Panc1 (cell line): Measurements from ENCODE around the gene SLC6A6. TPM values are rescaled to one million over a fixed set of nuclear protein-coding genes. Genes with fewer than 3 reads are reported as not detected.

ENCODE experiments used
- ATAC-seq: fragments of 200-7000 bp; cut with Tn5 transposase; 2 replicates; pipeline ENCODE4 v1.9.1; 2020; ENCODE audit warnings: mild to moderate bottlenecking, moderate library complexity
- BruUV-seq: library from RNA; stranded (reverse); fragments of 400-500 nt; replicated peaks from 2 replicates; lab custom pipeline; 2021; lab: Mats Ljungman, UMichigan
- CTCF ChIA-PET: fragments of 300-600 bp; sonication (Branson Sonifier 250); formaldehyde crosslinking; loops from one replicate; lab custom pipeline; 2022; ENCODE audit warnings: antibody characterized with exemption; lab: Charles Lee
- POLR2A ChIA-PET: fragments of 300-600 bp; sonication (Branson Sonifier 250); formaldehyde crosslinking; loops from one replicate; lab custom pipeline; 2022; ENCODE audit warnings: antibody characterized with exemption; lab: Charles Lee
- DNase-seq: peaks from one replicate; pipeline ENCODE4 v3.0.0-alpha.2; 2010; ENCODE audit warnings: low read depth, low spot score
- H3K27ac ChIP-seq: 2 replicates; pipeline ENCODE4 v1.5.1; 2011; ENCODE audit warnings: mild to moderate bottlenecking, low read length, inconsistent platforms
- H3K27me3 ChIP-seq: fragments of 200-500 bp; sonication (Bioruptor generic); 2 replicates; pipeline ENCODE4 v1.6.0; 2014; ENCODE audit warnings: low read length, inconsistent platforms; ENCODE audit not compliant: control insufficient read depth, insufficient read depth
- H3K36me3 ChIP-seq: fragments of 200-500 bp; sonication (Bioruptor generic); 2 replicates; pipeline ENCODE4 v1.5.1; 2014; ENCODE audit warnings: inconsistent platforms, mild to moderate bottlenecking, low read length, moderate library complexity; ENCODE audit not compliant: control insufficient read depth, insufficient read depth
- H3K4me1 ChIP-seq: 2 replicates; pipeline ENCODE4 v1.5.1; 2011; ENCODE audit warnings: inconsistent platforms, mild to moderate bottlenecking, low read length, moderate library complexity; ENCODE audit not compliant: control insufficient read depth, insufficient read depth
- H3K4me3 ChIP-seq, 2 experiments: 2 replicates each; pipeline ENCODE4 v1.5.1; 2011 to 2012; ENCODE audit warnings: low read depth in 2 of 2, low read length in 2 of 2, mild to moderate bottlenecking in 2 of 2, inconsistent platforms in 1 of 2, moderate library complexity in 1 of 2
- H3K9me3 ChIP-seq: fragments of 200-500 bp; sonication (Bioruptor generic); 2 replicates; pipeline ENCODE4 v1.5.1; 2014; ENCODE audit warnings: low read depth, mild to moderate bottlenecking, inconsistent platforms, low read length, moderate library complexity; ENCODE audit not compliant: control insufficient read depth, insufficient read depth
- POLR2AphosphoS5 ChIP-seq: IDR thresholded peaks from 2 replicates; pipeline ENCODE4 v1.6.1; 2012; ENCODE audit warnings: mild to moderate bottlenecking, low read depth, low read length, moderate library complexity
- SIN3A ChIP-seq: IDR thresholded peaks from 2 replicates; pipeline ENCODE4 v1.6.1; 2012; ENCODE audit warnings: low read depth, mild to moderate bottlenecking, low read length, moderate library complexity, borderline replicate concordance; ENCODE audit not compliant: insufficient read depth
- TCF7L2 ChIP-seq: IDR thresholded peaks from 2 replicates; pipeline ENCODE4 v1.6.1; 2011; ENCODE audit warnings: mild to moderate bottlenecking, low read depth, low read length, inconsistent platforms
- in situ Hi-C: cut with HindIII; loops from 2 replicates; pipeline ENCODE4 v1.10.0; 2016; ENCODE audit warnings: low sequenced_read_pairs, low pct_unique_long_range_greater_than_20kb
- intact Hi-C: fragments of 100-400 bp; cut with micrococcal nuclease; formaldehyde crosslinking; loops from one replicate; pipeline ENCODE4 v1.10.0; 2022; ENCODE audit not compliant: unreplicated experiment
- total RNA-seq: library from RNA; stranded (reverse); gene quantifications from one replicate; pipeline ENCODE4 v1.2.1, GENCODE V29; 2021; ENCODE audit not compliant: unreplicated experiment
- TF ChIP-seq, protein P1 (sequence below), 2 experiments: IDR thresholded peaks; 2 replicates each; pipeline ENCODE4 v1.6.1; 2011 to 2012; ENCODE audit warnings: low read depth in 2 of 2, control low read depth in 1 of 2, low read length in 1 of 2, mild to moderate bottlenecking in 1 of 2, moderate library complexity in 1 of 2; ENCODE audit not compliant: insufficient read depth in 1 of 2
- TF ChIP-seq, protein P2 (sequence below): fragments of 450-650 bp; IDR thresholded peaks from 2 replicates; pipeline ENCODE4 v1.5.1; 2017; ENCODE audit warnings: mild to moderate bottlenecking

Gene SLC6A6
- total RNA-seq, 1 experiment from 2014 or later = 61.0 TPM

DNA sequence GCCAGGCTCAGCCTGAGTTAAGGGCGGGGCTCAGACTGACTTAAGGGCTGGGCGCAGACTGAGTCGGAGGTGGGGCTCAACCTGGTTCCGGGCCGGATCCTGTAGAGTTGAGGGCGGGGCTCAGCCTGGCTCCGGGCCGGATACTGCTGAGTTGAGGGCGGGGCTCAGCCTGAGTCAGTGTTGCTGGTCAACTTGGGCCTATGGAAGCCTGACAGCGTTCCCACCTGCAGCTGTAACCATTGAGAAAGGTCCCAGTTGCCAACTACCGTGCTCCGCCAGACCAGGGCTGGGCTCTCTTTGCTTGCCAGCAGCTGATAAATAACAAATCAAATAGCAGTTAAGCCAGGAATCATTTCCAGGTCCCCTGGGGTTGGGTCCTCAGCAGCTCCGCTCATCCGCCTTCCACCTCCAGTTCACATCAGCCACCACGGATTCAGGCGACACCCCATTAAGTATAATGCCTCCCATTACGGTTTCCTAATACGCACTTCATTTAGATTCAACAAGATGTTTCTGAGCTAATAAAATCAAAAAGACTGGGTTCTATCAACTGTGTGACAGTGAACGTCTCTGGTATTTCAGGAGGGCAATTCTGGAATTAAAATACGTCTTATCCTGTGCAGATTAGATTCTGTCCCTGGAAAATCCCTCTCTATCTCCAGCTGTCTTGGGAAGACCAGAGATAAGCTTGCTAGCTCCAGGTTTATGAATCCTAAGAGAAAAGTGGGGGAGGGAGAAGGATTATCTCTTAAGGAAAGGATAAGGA lies 130.5 kb downstream of the SLC6A6 start:
- no peak overlapping the region for H3K27ac ChIP-seq

DNA sequence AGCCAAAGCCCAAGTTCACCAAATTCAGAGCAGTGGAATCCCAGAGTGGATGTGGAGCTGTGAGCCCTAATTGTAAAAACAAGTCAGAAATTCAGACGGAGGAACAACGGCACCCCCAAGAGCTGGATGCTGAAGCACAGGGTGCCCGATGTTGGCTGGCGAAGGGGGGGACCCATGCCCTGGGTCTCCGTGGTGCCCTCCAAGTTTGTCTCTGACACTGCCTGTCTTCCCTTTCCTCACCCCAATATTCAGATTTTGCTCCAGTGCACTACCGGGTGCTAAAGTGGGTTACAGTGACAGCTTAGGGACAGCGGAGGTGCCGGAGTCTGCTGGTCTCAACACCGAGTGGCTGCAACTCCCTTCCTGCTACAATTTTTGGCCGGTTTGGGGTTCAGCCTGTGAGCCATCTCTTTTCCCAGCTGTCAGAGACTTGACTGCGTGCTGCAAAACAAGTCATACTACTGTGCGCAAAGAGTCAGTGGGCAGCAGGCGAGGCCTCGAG lies 131.1 kb downstream of the SLC6A6 start:
- no peak for DNase-seq
- in situ Hi-C loops = no loop called here
- CTCF ChIA-PET = interaction anchor here (0.6 kb wide), 1 partner anchor 330 kb away, joined by 3 read pairs; no protein-coding TSS in a partner anchor

More for the DNA sequence above, 130.5 kb downstream of the SLC6A6 start:
- DNase-seq (no peak), ATAC-seq (peak; percentile 50; the same call in 1 of the 2 replicates)
- no TSS peak for BruUV-seq
- H3K27me3 ChIP-seq = no peaks in the 10 kb centered on the region
- H3K4me3 ChIP-seq = no peak overlapping the region
- in situ Hi-C loops (no loop called here), intact Hi-C loops (no loop called here)
- H3K9me3 ChIP-seq = no peaks in the 10 kb centered on the region
- ChIA-PET CTCF (interaction anchor here (0.6 kb wide), 1 partner anchor 329 kb away, joined by 3 read pairs; no protein-coding TSS in a partner anchor), POLR2A (no interaction called here)
- peaks cover 4% of the 10 kb centered on the region; the same call in 1 of the 2 replicates for H3K4me1 ChIP-seq
- H3K36me3 ChIP-seq = no peaks in the 10 kb centered on the region
- TF ChIP-seq, protein P1, sequence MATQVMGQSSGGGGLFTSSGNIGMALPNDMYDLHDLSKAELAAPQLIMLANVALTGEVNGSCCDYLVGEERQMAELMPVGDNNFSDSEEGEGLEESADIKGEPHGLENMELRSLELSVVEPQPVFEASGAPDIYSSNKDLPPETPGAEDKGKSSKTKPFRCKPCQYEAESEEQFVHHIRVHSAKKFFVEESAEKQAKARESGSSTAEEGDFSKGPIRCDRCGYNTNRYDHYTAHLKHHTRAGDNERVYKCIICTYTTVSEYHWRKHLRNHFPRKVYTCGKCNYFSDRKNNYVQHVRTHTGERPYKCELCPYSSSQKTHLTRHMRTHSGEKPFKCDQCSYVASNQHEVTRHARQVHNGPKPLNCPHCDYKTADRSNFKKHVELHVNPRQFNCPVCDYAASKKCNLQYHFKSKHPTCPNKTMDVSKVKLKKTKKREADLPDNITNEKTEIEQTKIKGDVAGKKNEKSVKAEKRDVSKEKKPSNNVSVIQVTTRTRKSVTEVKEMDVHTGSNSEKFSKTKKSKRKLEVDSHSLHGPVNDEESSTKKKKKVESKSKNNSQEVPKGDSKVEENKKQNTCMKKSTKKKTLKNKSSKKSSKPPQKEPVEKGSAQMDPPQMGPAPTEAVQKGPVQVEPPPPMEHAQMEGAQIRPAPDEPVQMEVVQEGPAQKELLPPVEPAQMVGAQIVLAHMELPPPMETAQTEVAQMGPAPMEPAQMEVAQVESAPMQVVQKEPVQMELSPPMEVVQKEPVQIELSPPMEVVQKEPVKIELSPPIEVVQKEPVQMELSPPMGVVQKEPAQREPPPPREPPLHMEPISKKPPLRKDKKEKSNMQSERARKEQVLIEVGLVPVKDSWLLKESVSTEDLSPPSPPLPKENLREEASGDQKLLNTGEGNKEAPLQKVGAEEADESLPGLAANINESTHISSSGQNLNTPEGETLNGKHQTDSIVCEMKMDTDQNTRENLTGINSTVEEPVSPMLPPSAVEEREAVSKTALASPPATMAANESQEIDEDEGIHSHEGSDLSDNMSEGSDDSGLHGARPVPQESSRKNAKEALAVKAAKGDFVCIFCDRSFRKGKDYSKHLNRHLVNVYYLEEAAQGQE (IDR thresholded peaks at IDR 0.05; ENCODE audit: insufficient read depth in 1 of 2, low read depth in 2 of 2, low read length in 1 of 2) = no peak
- TF ChIP-seq SIN3A (no peak), TCF7L2 (no peak), POLR2AphosphoS5 (no peak)
- TF ChIP-seq, protein P2, sequence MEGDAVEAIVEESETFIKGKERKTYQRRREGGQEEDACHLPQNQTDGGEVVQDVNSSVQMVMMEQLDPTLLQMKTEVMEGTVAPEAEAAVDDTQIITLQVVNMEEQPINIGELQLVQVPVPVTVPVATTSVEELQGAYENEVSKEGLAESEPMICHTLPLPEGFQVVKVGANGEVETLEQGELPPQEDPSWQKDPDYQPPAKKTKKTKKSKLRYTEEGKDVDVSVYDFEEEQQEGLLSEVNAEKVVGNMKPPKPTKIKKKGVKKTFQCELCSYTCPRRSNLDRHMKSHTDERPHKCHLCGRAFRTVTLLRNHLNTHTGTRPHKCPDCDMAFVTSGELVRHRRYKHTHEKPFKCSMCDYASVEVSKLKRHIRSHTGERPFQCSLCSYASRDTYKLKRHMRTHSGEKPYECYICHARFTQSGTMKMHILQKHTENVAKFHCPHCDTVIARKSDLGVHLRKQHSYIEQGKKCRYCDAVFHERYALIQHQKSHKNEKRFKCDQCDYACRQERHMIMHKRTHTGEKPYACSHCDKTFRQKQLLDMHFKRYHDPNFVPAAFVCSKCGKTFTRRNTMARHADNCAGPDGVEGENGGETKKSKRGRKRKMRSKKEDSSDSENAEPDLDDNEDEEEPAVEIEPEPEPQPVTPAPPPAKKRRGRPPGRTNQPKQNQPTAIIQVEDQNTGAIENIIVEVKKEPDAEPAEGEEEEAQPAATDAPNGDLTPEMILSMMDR = no peak

More for the DNA sequence above, 131.1 kb downstream of the SLC6A6 start:
- no TSS peak for BruUV-seq
- no peak for ATAC-seq
- intact Hi-C loops = no loop called here
- Histone ChIP-seq H3K27ac (no peak overlapping the region), H3K4me1 (peaks cover 6% of the 10 kb centered on the region; the same call in 1 of the 2 replicates), H3K4me3 (no peak overlapping the region), H3K27me3 (no peaks in the 10 kb centered on the region), H3K9me3 (no peaks in the 10 kb centered on the region), H3K36me3 (no peaks in the 10 kb centered on the region)
- TF ChIP-seq TCF7L2 (no peak), SIN3A (no peak)
- POLR2A ChIA-PET = no interaction called here
